ENCODE measurements around the gene ADAMTS12. TPM values are rescaled to one million over a fixed set of nuclear protein-coding genes. Genes with fewer than 3 reads are reported as not detected.

ADAMTS12 gene
- total RNA-seq, 3 donors from 2014 or later (not counting 1 experiment from before 2014, with no cell fraction given): not detected

DNA sequence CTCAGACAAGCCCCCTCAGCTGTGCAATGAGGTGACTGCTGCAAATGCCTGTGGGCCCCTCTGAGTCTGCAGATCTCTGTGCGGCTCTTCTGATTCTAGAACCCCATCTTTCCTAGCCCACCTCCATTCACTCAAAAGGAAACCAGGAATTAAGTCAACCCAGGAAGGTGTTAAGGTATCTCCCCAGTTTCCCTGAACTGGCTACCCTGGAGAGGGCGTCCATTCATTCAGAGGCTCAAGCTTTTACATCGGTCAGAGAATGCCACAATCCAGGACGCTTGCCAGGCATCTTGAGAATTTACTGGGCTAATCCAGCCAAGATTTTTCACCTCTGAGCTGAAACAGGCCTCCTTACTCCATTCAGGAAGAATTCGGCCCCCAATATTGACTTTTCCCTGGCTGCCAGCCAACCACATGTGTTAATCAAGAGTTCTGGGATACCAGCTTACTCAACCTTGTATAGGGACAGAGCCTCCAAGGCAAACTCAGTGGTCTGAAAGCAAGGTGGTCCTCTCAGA, 889 bp upstream of the ADAMTS12 start:
- intact Hi-C loops (cut with micrococcal nuclease): no loop called here
- WGBS (ENCODE audit: insufficient coverage): 80% methylated on average over 5 of the region's 5 CpGs
- Histone ChIP-seq H3K27me3 (ENCODE audit: control insufficient read depth, insufficient read depth, low read length) (peaks cover 26% of the 10 kb centered on the region), H3K27ac (ENCODE audit: low read length) (no peak overlapping the region), H3K4me3 (ENCODE audit: low read length) (no peak overlapping the region), H3K9me3 (ENCODE audit: control insufficient read depth, insufficient read depth, low read length) (no peaks in the 10 kb centered on the region), H3K4me1 (ENCODE audit: control insufficient read depth, insufficient read depth, low read length) (peaks cover 3% of the 10 kb centered on the region), H3K36me3 (ENCODE audit: control insufficient read depth, insufficient read depth, low read length) (no peaks in the 10 kb centered on the region)
- Mint-ChIP-seq H3K27ac (no peak overlapping the region), H3K4me3 (no peak overlapping the region), H3K4me1 (no peaks in the 10 kb centered on the region), H3K36me3 (no peaks in the 10 kb centered on the region), H3K27me3 (ENCODE audit: low read depth in 2 of 2) (peaks cover 35 to 68% of the 10 kb centered on the region in 2 donors), H3K9me3 (peaks cover 0 to 7% of the 10 kb centered on the region in 2 donors)
- DNase-seq (no peak), ATAC-seq (no peak)
- TF ChIP-seq, protein P1, sequence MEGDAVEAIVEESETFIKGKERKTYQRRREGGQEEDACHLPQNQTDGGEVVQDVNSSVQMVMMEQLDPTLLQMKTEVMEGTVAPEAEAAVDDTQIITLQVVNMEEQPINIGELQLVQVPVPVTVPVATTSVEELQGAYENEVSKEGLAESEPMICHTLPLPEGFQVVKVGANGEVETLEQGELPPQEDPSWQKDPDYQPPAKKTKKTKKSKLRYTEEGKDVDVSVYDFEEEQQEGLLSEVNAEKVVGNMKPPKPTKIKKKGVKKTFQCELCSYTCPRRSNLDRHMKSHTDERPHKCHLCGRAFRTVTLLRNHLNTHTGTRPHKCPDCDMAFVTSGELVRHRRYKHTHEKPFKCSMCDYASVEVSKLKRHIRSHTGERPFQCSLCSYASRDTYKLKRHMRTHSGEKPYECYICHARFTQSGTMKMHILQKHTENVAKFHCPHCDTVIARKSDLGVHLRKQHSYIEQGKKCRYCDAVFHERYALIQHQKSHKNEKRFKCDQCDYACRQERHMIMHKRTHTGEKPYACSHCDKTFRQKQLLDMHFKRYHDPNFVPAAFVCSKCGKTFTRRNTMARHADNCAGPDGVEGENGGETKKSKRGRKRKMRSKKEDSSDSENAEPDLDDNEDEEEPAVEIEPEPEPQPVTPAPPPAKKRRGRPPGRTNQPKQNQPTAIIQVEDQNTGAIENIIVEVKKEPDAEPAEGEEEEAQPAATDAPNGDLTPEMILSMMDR (IDR thresholded peaks at IDR 0.05): no peak

DNA sequence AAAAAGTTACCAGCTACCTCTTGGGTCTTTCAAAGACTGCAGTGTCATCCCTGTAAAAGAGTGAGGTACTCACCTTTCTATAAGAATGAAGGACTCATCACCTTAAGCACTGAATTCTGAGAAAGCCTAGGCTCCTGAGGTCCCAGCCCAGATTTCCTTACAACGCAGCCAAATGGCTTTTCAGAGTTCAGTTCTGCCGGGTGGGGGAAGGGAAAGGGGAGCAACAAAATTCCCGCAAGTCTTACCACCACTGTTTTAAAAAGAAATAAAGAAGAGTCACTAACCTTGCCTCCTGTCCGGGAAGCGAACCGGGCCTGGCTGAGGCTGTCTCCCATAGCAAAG, 373 bp downstream of the ADAMTS12 start:
- H3K4me3 Mint-ChIP-seq: no peak overlapping the region
- peaks cover 3% of the 10 kb centered on the region for H3K4me1 ChIP-seq (ENCODE audit: control insufficient read depth, insufficient read depth, low read length)
- H3K27ac Mint-ChIP-seq: no peak overlapping the region
- no peaks in the 10 kb centered on the region for H3K4me1 Mint-ChIP-seq
- H3K27me3 ChIP-seq (ENCODE audit: control insufficient read depth, insufficient read depth, low read length): peaks cover 24% of the 10 kb centered on the region
- intact Hi-C loops (cut with micrococcal nuclease): no loop called here
- peaks cover 30 to 59% of the 10 kb centered on the region in 2 donors for H3K27me3 Mint-ChIP-seq (ENCODE audit: low read depth in 2 of 2)
- no peaks in the 10 kb centered on the region for H3K36me3 Mint-ChIP-seq
- no peaks in the 10 kb centered on the region for H3K9me3 ChIP-seq (ENCODE audit: control insufficient read depth, insufficient read depth, low read length)
- H3K36me3 ChIP-seq (ENCODE audit: control insufficient read depth, insufficient read depth, low read length): no peaks in the 10 kb centered on the region
- ATAC-seq: no peak
- H3K27ac ChIP-seq (ENCODE audit: low read length): no peak overlapping the region
- 6% methylated on average over 3 of the region's 6 CpGs for WGBS (ENCODE audit: insufficient coverage)
- DNase-seq: no peak
- TF ChIP-seq, protein P1 (IDR thresholded peaks at IDR 0.05): no peak
- H3K4me3 ChIP-seq (ENCODE audit: low read length): no peak overlapping the region
- peaks cover 0 to 2% of the 10 kb centered on the region in 2 donors for H3K9me3 Mint-ChIP-seq

DNA sequence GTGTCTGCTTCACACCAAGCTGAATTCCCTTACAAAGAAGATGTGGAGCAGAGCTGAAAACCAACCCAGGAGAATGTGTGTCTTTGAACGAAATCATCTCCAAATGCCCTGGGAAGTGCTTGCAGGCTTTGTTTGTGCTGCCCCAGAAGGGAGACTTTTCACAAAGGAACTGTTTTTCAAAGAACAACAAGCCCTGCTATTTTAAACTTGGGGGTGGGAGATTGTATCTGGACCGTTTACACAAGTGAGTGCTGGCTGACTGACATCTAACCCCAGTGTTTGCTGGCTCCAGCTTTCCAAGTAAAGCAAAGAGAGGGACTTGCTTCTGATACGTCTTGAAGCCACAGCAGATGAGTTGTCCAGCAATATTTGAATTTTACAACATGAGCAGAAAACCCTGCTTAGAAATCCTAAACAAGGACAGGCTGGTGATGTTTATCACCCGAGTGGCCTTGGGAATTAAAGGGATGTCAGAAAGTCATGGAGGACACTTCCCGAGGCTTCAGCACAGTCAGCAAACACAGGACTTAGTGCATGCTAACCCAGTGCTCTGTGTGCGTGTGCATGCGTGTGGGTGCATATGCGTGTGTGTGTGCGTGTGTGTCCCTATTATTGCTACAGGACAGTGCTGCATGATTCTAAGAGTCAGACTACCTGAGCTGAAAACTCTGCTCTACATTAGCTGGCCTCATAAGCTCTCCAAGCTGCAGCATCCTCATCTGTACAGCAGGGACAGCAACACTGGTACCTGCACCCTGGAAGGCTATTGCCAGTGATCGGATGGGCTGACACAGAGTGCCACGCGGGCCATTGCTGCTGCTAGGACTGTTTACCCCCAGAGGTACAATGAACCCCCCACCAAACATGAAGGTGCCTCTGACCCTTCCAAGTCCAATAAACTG, 1.4 kb downstream of the ADAMTS12 start:
- intact Hi-C loops (cut with micrococcal nuclease): no loop called here
- TF ChIP-seq, protein P1 (IDR thresholded peaks at IDR 0.05): no peak
- Mint-ChIP-seq H3K27ac (no peak overlapping the region), H3K4me3 (no peak overlapping the region), H3K36me3 (no peaks in the 10 kb centered on the region), H3K4me1 (no peaks in the 10 kb centered on the region), H3K27me3 (ENCODE audit: low read depth in 2 of 2) (peaks cover 27 to 50% of the 10 kb centered on the region in 2 donors), H3K9me3 (peaks cover 0 to 2% of the 10 kb centered on the region in 2 donors)
- Histone ChIP-seq H3K27me3 (ENCODE audit: control insufficient read depth, insufficient read depth, low read length) (peaks cover 24% of the 10 kb centered on the region), H3K9me3 (ENCODE audit: control insufficient read depth, insufficient read depth, low read length) (no peaks in the 10 kb centered on the region), H3K27ac (ENCODE audit: low read length) (no peak overlapping the region), H3K36me3 (ENCODE audit: control insufficient read depth, insufficient read depth, low read length) (no peaks in the 10 kb centered on the region), H3K4me1 (ENCODE audit: control insufficient read depth, insufficient read depth, low read length) (peaks cover 3% of the 10 kb centered on the region), H3K4me3 (ENCODE audit: low read length) (no peak overlapping the region)
- DNase-seq (no peak), ATAC-seq (no peak)
- WGBS (ENCODE audit: insufficient coverage): 69% methylated on average over 12 of the region's 12 CpGs
